K562 treated with DMSO at 1 percent for 4 hours (cell line): ENCODE measurements around the gene HSPBP1. TPM values are rescaled to one million over a fixed set of nuclear protein-coding genes. Genes with fewer than 3 reads are reported as not detected.

ENCODE experiments used
- total RNA-seq: library from RNA; unstranded; fragments of 300-600 nt; gene quantifications from 2 replicates; pipeline ENCODE4 v1.2.3, GENCODE V29; 2022; ENCODE audit not compliant: insufficient read depth

Gene HSPBP1, protein sequence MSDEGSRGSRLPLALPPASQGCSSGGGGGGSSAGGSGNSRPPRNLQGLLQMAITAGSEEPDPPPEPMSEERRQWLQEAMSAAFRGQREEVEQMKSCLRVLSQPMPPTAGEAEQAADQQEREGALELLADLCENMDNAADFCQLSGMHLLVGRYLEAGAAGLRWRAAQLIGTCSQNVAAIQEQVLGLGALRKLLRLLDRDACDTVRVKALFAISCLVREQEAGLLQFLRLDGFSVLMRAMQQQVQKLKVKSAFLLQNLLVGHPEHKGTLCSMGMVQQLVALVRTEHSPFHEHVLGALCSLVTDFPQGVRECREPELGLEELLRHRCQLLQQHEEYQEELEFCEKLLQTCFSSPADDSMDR
- total RNA-seq: 76.5 and 95.1 TPM in 2 replicates

DNA sequence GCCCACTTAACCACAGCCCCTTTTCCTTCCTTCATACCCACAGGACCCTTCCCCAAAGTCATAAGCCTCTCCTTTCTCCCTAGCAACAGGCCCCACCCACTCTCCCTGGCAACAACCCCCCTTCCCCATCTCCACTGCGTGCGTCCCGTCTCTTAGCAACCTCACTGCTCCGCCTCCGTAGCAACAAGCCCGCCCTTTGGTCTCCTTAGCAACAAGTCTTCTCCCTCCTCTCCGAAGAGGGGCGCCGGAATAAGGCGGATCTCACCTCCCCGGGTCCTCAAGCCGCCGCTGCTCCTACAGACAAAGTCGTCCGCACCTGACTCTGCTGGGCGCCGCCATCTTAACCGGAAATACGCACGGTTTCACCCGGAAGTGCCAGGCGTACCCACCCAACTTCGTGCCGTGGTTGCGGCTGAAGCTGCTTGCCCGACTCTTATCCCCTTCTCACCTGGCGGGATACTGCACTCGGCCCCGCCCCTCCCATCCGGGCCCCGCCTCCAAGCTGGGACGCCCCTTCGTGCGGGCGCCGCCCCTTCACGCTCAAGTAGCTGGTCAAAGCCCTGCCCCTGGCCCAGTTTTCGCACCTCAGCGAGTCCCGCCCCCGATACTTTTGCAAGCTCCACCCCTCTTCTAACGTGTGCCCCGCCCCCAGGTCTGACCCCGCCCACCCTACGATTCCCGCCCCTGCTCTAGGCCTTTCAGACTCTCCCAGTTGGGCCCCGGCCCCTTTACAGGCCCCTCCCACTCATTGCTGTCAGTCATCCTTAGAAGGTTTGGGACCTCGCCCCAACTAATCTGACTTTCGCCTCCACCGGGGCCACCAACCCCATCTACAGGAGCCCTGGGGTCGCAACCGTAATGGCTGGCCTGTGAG lies at the start of gene HSPBP1:
Gene HSPBP1, minus strand, starts transcription at position 341 of the 874 bp plus-strand sequence. CDS start 502 bp downstream, outside the sequence.

DNA sequence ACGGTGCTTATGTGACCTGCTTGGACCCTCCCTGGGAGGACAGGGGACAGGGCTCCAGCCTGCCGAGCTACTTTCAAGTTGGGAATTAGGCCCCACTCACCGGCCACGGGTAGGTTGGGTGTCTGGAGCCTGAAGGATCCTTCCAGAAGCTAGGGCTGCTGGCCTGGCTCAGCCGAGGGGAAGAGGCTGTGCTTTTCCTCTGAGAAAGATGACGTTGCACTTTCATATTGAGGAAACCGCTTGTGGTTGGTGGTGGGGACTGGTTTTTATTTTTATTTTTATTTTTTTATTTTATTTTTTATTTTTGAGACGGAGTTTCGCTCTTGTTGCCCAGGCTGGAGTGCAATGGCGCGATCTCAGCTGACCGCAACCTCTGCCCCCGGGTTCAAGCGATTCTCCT lies 45.3 kb upstream of the HSPBP1 start, which contains the start of gene TMEM150B:
Gene TMEM150B, minus strand, starts transcription at position 170 of the 400 bp plus-strand sequence. CDS start 4,305 bp downstream, outside the sequence.

DNA sequence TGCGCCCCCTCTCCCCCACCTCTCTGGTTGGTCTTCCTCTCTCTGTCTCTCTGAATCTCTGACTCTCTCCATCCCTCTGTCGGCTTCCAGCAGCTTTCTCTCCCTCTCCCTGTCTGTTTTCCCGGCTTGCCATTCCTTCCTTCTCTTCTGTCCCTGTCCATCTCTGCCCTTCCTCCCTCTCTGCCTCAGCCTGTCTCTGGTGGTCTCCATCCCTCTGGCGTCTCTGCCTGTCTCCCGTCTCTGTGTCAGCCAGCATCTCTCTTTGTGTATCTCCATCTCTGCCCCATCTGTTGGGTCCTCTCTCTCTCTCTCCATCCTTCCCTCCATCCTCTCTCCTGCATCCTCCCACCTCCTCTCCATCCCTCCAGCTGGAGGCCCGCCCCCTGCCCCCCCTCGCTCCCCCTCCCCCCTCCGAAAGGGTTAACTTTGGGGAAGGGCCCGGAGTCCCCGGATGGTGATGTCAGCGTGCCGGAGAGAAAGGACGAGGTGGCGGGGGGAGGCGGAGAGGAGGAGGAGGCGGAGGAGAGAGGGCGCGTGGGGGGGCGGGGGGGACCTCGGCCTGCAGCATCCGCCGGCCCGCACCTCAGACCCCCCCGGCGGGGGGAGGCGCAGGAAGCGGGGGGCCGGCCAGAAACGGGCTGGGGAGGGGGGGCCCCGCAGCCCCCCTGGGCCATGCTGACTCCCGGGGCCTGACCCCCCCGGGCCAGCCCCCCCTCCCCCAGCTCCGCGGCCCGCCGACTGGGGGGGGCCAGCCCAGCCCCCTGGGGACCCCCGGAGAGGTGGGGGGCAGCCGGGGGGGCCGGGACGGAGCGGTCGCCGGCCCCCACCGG lies 3.9 kb upstream of the HSPBP1 start, which contains the start of gene BRSK1:
Gene BRSK1, plus strand, starts transcription at position 450 of the 830 bp plus-strand sequence. CDS start 446 bp downstream, outside the sequence.

DNA sequence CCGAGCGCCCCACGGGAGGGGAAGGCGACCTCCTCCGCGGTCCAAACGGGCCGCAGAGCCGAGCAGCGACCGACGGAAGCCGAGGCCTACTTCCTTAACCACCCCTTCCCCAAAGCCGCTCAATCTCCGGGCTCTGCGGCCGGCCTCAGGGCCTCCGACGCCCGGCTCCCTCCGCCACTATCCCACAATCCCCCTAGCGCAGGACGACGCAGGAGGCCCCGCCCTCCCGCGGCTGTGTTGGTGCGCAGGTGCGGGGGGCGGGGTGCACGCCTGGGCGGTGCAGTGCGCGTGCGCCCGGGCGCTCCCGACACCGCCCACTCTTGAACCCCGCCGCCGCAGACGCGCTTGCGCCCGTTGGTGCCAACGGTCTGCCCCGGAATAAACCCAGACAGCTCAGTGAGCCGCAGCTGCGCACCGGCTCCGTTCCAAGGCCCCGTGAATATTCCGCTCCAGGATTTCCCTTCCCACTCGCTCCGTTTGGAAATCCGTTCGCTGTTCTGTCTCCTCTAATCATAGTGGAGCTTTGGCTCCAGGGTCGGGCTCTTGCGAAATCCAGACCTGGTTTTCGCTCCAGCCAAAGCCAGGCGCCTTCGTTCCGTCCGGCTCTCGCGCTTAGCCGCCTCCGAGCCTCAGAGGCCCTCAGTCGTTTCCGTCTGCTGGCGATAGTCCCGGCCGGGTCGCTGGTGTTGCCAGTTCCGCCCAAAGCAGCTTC lies 20.9 kb downstream of the HSPBP1 start, which contains the start of gene PPP6R1:
Gene PPP6R1, minus strand, starts transcription at position 190 of the 712 bp plus-strand sequence. CDS start 11,914 bp downstream, outside the sequence.

DNA sequence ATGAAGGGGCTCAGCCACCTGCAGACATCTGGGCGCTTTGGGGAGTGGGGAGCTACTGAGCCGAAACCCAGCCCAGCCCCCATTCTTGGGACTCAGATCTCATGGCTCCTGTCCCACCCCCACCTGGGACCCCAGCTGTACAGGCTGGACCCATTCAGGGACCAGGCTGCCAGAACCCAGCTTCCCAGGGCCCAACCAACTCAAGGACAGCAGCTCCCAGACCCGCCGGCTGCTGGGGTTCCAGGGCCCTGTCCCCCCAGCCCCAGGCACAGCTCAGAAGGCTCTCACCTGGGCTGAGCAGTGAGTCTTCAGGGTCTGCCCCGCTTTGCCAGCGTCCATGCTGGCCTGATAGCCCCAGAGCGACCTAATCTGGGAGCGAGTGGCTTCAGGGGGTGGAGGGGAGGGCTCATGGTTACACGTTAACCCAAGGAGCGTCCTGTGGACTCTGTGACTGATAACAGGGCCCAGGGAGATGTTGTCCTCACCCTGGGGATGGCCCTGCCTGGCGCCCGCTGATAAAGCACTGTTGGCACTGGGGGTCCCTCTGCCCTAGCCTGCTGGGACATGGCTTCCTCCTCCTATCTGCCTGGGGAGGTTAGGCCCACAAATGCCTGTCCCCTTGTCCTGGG lies 51.4 kb downstream of the HSPBP1 start, which contains the start of gene TMEM86B:
Gene TMEM86B, minus strand, starts transcription at position 361 of the 629 bp plus-strand sequence. Its CDS starts 22 bp downstream, at position 339.

Other genes with a start within 250 kb of the HSPBP1 start
- 3.2 and 3.7 TPM in 2 replicates for gene GP6, start 241.8 kb downstream of the HSPBP1 start, total RNA-seq
- gene RDH13, start 217.0 kb downstream of the HSPBP1 start, total RNA-seq: 14.3 and 19.2 TPM in 2 replicates
- 14.1 and 24.9 TPM in 2 replicates for gene EPS8L1, start 204.2 kb downstream of the HSPBP1 start, total RNA-seq
- gene PPP1R12C, start 162.5 kb downstream of the HSPBP1 start, total RNA-seq: 85.4 and 89.7 TPM in 2 replicates
- 408 and 534 TPM in 2 replicates for gene TNNT1, start 130.9 kb downstream of the HSPBP1 start, total RNA-seq
- gene TNNI3, start 122.4 kb downstream of the HSPBP1 start, total RNA-seq: 74.4 and 78.1 TPM in 2 replicates
- 9.7 and 13.7 TPM in 2 replicates for gene DNAAF3, start 113.5 kb downstream of the HSPBP1 start, total RNA-seq
- 9.5 and 14.2 TPM in 2 replicates for gene SYT5, start 99.8 kb downstream of the HSPBP1 start, total RNA-seq
- gene PTPRH, start 70.6 kb downstream of the HSPBP1 start, total RNA-seq: 26.3 and 28.5 TPM in 2 replicates
- gene TMEM86B, start 51.3 kb downstream of the HSPBP1 start, total RNA-seq: 11.8 and 17.7 TPM in 2 replicates
- gene PPP6R1, start 21.1 kb downstream of the HSPBP1 start, total RNA-seq: 73.9 and 88.4 TPM in 2 replicates
- 7.6 and 8.4 TPM in 2 replicates for gene BRSK1, start 3.9 kb upstream of the HSPBP1 start, total RNA-seq
- 2.3 and 6.6 TPM in 2 replicates for gene TMEM150B, start 45.2 kb upstream of the HSPBP1 start, total RNA-seq
- 36.4 and 43.8 TPM in 2 replicates for gene KMT5C, start 59.8 kb upstream of the HSPBP1 start, total RNA-seq
- gene COX6B2, start 74.6 kb upstream of the HSPBP1 start, total RNA-seq: 0.33 TPM in 1 of 2 replicates, not detected in the other
- gene GARIN5B, start 83.2 kb upstream of the HSPBP1 start, total RNA-seq: not detected in 2 replicates
- gene IL11, start 90.4 kb upstream of the HSPBP1 start, total RNA-seq: not detected in 2 replicates
- gene TMEM190, start 96.7 kb upstream of the HSPBP1 start, total RNA-seq: not detected in 2 replicates
- gene TMEM238, start 104.2 kb upstream of the HSPBP1 start, total RNA-seq: 6.7 and 8.7 TPM in 2 replicates
- gene RPL28, start 105.8 kb upstream of the HSPBP1 start, total RNA-seq: 3,550 and 3,674 TPM in 2 replicates
- gene UBE2S, start 127.7 kb upstream of the HSPBP1 start, total RNA-seq: 377 and 436 TPM in 2 replicates
- not detected in 2 replicates for gene SHISA7, start 163.2 kb upstream of the HSPBP1 start, total RNA-seq
- gene ISOC2, start 181.5 kb upstream of the HSPBP1 start, total RNA-seq: 94.9 and 118 TPM in 2 replicates
- not detected in 2 replicates for gene C19orf85, start 184.6 kb upstream of the HSPBP1 start, total RNA-seq
- gene ZNF628, start 196.5 kb upstream of the HSPBP1 start, total RNA-seq: 10.4 and 18.8 TPM in 2 replicates
- 37.1 and 38.8 TPM in 2 replicates for gene NAT14, start 205.1 kb upstream of the HSPBP1 start, total RNA-seq
- gene SSC5D, start 208.3 kb upstream of the HSPBP1 start, total RNA-seq: 0.25 TPM in 1 of 2 replicates, not detected in the other